ENCODE results near the gene HEPN1. TPM values are rescaled to one million over a fixed set of nuclear protein-coding genes. Genes with fewer than 3 reads are reported as not detected.

The HEPN1 gene
- total RNA-seq, 4 donors from 2014 or later = 0.56 TPM; not detected in 3

- TF ChIP-seq, protein P1, sequence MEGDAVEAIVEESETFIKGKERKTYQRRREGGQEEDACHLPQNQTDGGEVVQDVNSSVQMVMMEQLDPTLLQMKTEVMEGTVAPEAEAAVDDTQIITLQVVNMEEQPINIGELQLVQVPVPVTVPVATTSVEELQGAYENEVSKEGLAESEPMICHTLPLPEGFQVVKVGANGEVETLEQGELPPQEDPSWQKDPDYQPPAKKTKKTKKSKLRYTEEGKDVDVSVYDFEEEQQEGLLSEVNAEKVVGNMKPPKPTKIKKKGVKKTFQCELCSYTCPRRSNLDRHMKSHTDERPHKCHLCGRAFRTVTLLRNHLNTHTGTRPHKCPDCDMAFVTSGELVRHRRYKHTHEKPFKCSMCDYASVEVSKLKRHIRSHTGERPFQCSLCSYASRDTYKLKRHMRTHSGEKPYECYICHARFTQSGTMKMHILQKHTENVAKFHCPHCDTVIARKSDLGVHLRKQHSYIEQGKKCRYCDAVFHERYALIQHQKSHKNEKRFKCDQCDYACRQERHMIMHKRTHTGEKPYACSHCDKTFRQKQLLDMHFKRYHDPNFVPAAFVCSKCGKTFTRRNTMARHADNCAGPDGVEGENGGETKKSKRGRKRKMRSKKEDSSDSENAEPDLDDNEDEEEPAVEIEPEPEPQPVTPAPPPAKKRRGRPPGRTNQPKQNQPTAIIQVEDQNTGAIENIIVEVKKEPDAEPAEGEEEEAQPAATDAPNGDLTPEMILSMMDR (IDR thresholded peaks at IDR 0.05) = no peak
- no peak for ATAC-seq (ENCODE audit: low FRiP score)
- DNase-seq (ENCODE audit: low spot score) = no peak
Measured at GRCh38 chr11:124930799-124931198, 11.7 kb downstream of the HEPN1 start.

- DNase-seq (ENCODE audit: low spot score) = no peak
- peak; percentile 95 for ATAC-seq (ENCODE audit: low FRiP score)
Measured at GRCh38 chr11:124934862-124935547, 16.0 kb downstream of the HEPN1 start.

DNA sequence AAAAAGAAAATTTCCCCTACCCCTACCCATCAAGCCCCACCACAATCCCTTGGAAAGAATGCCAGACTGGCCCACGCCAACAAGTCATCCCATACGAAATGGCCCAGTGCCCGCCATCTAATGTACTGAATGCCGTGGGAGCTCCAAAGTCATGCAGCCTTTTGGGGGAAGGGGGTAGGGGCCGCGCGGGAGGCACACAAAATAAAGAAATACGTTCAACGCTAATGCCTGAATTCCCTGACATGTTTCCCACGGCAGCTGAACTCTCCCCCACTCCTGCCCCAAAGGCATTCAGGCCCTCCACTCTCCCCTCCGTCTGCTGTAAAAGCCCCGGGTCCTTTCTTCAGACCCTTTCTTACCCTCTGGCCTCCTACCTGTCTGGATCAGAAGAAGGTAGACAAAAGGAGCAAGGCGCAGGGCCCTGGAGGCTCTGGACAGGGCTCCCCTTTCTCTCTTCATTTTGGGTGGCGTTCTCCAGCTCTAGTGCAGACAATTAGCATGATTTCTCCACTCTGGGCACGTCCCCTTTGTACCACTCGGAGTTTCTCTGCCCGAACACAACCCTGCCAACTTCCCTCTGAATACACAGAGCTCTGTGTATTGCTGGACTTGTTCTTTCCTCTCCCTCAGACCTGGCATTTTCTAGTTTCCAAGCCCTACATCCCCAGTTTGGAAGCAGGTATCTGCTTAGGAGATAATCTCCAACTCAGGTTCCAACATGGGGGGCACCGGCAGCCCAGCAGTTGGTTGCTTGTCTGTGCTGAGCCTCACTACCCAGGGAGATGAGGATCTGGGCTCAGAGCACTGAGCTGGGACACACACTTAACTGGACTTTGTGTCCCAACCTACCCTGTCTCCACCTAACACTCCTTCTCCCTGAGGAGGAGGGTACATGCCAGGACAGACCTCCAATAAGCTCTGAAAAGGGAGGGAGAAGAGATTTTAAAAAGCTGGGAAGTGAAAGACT, 16.8 kb downstream of the HEPN1 start, which contains the start of gene HEPACAM:
Gene HEPACAM, minus strand, starts transcription at position 500 of the 967 bp plus-strand sequence. Its CDS starts 41 bp downstream, at position 459.
- DNase-seq (ENCODE audit: low spot score) (no peak), ATAC-seq (ENCODE audit: low FRiP score) (no peak)
- TF ChIP-seq, protein P1 (IDR thresholded peaks at IDR 0.05) = no peak

More at GRCh38 chr11:124934862-124935547, 16.0 kb downstream of the HEPN1 start:
- TF ChIP-seq, protein P1 (IDR thresholded peaks at IDR 0.05) = no peak

DNA sequence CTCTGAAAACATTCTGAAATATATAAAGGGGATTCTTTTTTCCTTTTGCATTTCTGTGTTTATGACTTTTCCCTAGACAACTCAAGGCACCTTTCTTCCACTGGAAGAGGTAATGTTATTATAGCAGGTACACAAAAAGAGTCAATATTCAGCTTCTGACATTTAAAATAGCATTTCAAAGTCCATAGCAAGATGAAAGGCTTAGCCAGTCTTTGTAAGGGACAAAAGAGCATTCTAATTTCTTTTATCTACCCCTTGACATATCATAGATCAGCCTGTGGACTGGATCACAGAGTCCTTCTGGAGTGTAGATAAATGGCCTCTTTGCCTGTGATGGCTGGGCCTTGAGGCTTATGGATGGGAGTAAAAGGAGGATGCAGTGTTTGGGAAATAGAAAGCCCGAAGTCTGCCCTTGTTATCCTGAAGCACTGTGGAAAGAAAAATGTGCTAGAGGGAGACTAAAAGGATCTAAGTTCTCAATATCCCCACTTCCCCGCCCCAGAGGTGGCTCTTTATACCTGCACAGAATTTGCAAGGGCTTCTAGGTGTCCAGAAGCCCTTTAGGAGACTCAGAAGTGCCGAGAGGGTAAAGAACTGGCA, 18.4 kb downstream of the HEPN1 start:
- ATAC-seq (ENCODE audit: low FRiP score) (no peak), DNase-seq (ENCODE audit: low spot score) (no peak)
- TF ChIP-seq, protein P1 (IDR thresholded peaks at IDR 0.05) = no peak

DNA sequence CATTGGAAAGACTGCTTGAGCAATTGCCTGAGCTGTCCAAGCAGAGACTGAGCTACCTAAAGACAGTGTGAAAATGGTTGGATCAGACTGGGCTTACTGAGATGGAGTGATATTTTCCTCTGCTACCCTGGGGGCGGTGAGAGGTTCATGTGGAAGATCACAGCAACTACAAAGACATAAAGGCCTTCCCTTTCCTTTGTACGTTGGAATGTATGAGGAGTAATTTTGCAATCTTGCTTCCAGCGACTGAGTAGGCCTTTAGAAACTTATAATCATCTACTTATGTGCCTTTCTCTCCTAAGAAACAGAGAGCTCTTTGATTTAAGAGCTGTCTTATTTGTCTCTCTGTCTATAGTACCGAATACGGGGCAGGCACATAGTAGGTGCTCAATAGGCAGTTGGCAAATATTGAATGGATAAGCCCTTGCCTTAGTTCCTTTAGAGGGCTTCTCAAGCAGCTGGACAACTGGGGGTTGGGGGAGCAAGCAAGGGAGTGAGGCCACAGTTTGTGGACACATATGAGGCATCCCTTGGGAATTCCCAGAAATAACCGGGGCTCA, 19.2 kb downstream of the HEPN1 start:
- no peak for ATAC-seq (ENCODE audit: low FRiP score)
- no peak for DNase-seq (ENCODE audit: low spot score)
- TF ChIP-seq, protein P1 (IDR thresholded peaks at IDR 0.05) = no peak

- ATAC-seq (ENCODE audit: low FRiP score) = no peak
- DNase-seq (ENCODE audit: low spot score) = no peak
- TF ChIP-seq, protein P1 (IDR thresholded peaks at IDR 0.05) = no peak
Measured at GRCh38 chr11:124938970-124939369, 19.9 kb downstream of the HEPN1 start.
